GM13977 (cell line): ENCODE measurements around the gene PTGER4.
"Not testable (repeated sequence)": the region's sequence is repeated elsewhere in the genome, so short reads cannot be mapped to it uniquely, and the experiment has no call there.

Experiments
- DNase-seq: peaks from one replicate; pipeline ENCODE4 v3.0.0; 2012; ENCODE audit warnings: low spot score
- in situ Hi-C: fragments of 300-500 bp; cut with MboI; formaldehyde crosslinking; loops from one replicate; pipeline ENCODE4 v1.12.0; 2022; ENCODE audit warnings: low sequenced_read_pairs, low pct_unique_long_range_greater_than_20kb, mixed read lengths, inconsistent platforms; ENCODE audit not compliant: unreplicated experiment
- TF ChIP-seq, protein P1 (sequence below): IDR thresholded peaks from 2 replicates; pipeline ENCODE4 v1.5.1; 2012; ENCODE audit warnings: mild to moderate bottlenecking, control low read depth; ENCODE audit not compliant: insufficient read depth; ENCODE audit errors: extremely low read depth, missing control alignments

PTGER4 gene

DNA sequence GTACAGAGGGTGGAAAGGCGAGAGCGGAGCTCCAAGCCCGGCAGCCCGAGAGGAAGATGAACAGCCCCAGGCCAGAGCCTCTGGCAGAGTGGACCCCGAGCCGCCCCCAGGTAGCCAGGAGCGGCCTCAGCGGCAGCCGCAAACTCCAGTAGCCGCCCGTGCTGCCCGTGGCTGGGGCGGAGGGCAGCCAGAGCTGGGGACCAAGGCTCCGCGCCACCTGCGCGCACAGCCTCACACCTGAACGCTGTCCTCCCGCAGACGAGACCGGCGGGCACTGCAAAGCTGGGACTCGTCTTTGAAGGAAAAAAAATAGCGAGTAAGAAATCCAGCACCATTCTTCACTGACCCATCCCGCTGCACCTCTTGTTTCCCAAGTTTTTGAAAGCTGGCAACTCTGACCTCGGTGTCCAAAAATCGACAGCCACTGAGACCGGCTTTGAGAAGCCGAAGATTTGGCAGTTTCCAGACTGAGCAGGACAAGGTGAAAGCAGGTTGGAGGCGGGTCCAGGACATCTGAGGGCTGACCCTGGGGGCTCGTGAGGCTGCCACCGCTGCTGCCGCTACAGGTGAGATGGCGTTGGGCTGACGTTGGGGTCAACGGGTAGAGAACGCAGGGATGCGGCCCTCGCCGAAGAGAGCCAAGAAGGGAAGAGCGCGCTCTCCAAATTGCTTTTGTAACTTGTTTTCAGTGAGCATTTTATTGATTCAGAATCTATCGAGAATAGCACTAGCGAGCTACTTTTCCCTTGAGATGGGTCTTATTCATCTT is at the start of gene PTGER4:
PTGER4 (plus strand) TSS at position 3 of the 769 bp plus-strand sequence. CDS start 1,079 bp downstream, outside the sequence.
- in situ Hi-C loops: loop anchor here (10.0 to 25.0 kb wide), 2 partner anchors 725 to 968 kb away; no protein-coding TSS in a partner anchor
- TF ChIP-seq, protein P1, sequence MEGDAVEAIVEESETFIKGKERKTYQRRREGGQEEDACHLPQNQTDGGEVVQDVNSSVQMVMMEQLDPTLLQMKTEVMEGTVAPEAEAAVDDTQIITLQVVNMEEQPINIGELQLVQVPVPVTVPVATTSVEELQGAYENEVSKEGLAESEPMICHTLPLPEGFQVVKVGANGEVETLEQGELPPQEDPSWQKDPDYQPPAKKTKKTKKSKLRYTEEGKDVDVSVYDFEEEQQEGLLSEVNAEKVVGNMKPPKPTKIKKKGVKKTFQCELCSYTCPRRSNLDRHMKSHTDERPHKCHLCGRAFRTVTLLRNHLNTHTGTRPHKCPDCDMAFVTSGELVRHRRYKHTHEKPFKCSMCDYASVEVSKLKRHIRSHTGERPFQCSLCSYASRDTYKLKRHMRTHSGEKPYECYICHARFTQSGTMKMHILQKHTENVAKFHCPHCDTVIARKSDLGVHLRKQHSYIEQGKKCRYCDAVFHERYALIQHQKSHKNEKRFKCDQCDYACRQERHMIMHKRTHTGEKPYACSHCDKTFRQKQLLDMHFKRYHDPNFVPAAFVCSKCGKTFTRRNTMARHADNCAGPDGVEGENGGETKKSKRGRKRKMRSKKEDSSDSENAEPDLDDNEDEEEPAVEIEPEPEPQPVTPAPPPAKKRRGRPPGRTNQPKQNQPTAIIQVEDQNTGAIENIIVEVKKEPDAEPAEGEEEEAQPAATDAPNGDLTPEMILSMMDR: no peak
- no peak for DNase-seq

DNA sequence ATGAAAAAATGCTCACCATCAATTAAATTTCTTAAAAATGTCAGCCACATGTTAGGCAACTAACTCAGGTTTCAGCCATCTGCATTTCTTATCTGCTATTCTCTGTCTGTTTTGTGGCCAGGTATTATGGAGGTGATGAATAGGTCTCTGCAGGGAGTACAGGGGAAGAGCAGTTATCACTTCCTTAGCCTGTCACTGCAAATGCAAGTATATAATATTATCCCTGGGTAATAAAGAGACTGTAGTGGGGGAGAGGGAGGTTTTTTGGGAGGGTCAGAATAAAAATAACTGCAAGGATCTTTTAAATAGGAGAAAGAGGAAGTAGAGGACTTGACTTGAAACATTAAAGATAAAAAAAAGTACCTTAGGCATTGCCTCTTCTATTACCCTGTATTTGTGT is 49.6 kb upstream of the PTGER4 start:
- TF ChIP-seq, protein P1: no peak
- DNase-seq: no peak
- in situ Hi-C loops: no loop called here

DNA sequence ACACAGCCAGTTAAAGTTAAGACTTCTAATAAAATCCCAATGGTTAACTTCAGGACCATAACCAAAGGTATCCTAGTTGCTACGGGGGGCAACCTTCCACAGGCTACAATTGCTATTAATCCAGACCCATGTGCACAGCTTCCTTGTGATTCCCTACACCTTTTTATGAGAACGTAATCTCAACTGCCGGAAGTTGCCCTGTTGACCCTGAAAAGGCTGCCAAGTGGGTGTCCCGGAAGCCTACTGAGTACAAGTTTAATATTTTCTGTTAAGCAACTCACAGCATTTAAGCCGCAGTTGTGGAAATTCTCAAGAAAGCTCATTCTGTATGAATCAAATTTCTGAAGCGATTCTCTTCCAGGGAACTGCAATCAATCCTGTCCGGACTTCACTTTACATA is 48.5 kb upstream of the PTGER4 start:
- in situ Hi-C loops: no loop called here
- TF ChIP-seq, protein P1: no peak
- DNase-seq: no peak

DNA sequence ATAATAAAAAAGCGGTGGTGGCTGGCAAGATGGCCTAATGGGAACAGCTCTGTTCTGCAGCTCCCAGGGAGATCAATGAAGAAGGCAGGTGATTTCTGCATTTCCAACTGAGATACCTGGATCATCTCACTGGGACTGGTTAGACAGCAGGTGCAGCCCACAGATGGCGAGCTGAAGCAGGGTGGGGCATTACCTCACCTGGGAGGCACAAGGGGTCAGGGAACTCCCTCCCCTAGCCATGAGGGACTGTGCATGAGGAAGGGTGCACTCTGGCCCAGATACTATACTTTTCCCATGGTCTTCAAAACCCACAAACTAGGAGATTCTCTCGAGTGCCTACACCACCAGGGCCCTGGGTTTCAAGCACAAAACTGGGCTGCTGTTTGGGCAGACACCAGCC is 45.6 kb upstream of the PTGER4 start:
- no peak for DNase-seq
- TF ChIP-seq, protein P1: no peak
- in situ Hi-C loops: no loop called here

DNA sequence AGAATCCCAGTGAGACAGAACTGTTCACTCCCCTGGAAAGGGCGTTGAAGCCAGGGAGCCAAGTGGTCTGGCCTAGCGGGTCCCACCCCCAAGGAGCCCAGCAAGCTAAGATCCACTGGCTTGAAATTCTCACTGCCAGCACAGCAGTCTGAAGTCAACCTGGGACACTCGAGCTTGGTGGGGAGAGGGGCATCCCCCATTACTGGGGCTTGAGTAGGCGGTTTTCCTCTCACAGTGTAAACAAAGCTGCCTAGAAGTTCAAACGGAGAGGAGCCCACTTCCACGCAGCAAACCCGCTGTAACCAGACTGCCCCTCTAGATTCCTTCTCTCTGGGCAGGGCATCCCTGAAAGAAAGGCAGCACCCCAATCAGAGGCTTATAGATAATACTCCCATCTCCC is 45.1 kb upstream of the PTGER4 start:
- DNase-seq: no peak
- in situ Hi-C loops: no loop called here
- TF ChIP-seq, protein P1: no peak

DNA sequence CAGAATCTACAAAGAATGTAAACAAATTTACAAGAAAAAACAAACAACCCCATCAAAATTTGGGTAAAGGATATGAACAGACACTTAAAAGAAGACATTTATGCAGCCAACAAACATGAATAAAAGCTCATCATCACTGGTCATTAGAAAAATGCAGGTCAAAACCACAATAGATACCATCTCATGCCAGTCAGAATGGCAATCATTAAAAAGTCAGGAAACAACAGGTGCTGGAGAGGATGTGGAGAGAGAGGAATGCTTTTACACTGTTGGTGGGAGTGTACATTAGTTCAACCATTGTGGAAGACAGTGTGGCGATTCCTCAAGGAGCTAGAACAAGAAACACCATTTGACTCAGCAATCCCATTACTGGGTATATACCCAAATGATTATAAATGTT is 40.2 kb upstream of the PTGER4 start:
- DNase-seq, in situ Hi-C loops: not testable (repeated sequence)

DNA sequence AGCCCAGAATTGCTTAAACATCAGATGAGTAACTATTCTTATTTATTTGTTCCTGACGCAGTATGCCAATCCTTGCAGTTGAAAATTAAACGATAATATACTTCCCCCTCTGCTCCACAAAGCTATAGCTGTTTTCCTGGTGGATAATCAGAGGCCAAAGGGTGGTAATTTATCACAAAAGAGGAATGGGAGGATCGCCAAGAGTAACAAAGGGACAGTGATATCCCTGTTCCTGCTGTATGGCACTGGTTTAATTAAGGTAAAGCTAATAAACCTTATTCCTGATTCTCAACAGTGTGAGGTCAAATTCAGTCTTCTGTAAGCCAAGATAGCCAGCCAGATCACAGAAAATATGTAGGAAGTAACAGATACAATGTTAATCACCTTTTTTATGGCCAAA is 33.4 kb upstream of the PTGER4 start:
- TF ChIP-seq, protein P1: no peak
- in situ Hi-C loops: no loop called here
- DNase-seq: no peak
